Subcutaneous abdominal adipose tissue (tissue), 5 donors: ENCODE results near the gene METTL15.
"Not testable (repeated sequence)": the region's sequence is repeated elsewhere in the genome, so short reads cannot be mapped to it uniquely, and the experiment has no call there.

Experiments used
- H3K27ac ChIP-seq: one replicate; pipeline ENCODE4 v1.7.0; 2013; ENCODE audit warnings: low read depth, mild to moderate bottlenecking, inconsistent platforms, low read length, moderate library complexity
- H3K27me3 ChIP-seq, 5 donors: one replicate each; pipeline ENCODE4 v1.7.0; 2013; ENCODE audit warnings: low read length in 5 of 5, inconsistent platforms in 1 of 5; ENCODE audit not compliant: control insufficient read depth in 5 of 5, insufficient read depth in 4 of 5
- H3K36me3 ChIP-seq, 5 donors: one replicate each; pipeline ENCODE4 v1.7.0; 2013; ENCODE audit warnings: low read length in 5 of 5; ENCODE audit not compliant: control insufficient read depth in 5 of 5, insufficient read depth in 5 of 5
- H3K4me1 ChIP-seq, 5 donors: one replicate each; pipeline ENCODE4 v1.7.0; 2013; ENCODE audit warnings: low read length in 5 of 5, mild to moderate bottlenecking in 3 of 5, moderate library complexity in 1 of 5; ENCODE audit not compliant: control insufficient read depth in 5 of 5, insufficient read depth in 5 of 5
- H3K4me3 ChIP-seq, 5 donors: one replicate each; pipeline ENCODE4 v1.7.0; 2013; ENCODE audit warnings: low read length in 5 of 5, low read depth in 1 of 5
- H3K9ac ChIP-seq, 5 donors: one replicate each; pipeline ENCODE4 v1.7.0; 2013; ENCODE audit warnings: low read length in 5 of 5, mild to moderate bottlenecking in 4 of 5, moderate library complexity in 3 of 5
- H3K9me3 ChIP-seq, 5 donors: one replicate each; pipeline ENCODE4 v1.7.0; 2013; ENCODE audit warnings: low read length in 5 of 5; ENCODE audit not compliant: control insufficient read depth in 5 of 5
- donor health status: healthy.
- donor health status: healthy.
- donor health status: healthy.
- donor health status: healthy.
- donor health status: healthy.

METTL15 gene

GRCh38 chr11:28346209-28346608 is 238.0 kb downstream of the METTL15 start:
- H3K9me3 ChIP-seq: no peaks in the 10 kb centered on the region
- H3K36me3 ChIP-seq: no peaks in the 10 kb centered on the region
- no peak overlapping the region for H3K4me3 ChIP-seq
- H3K27ac ChIP-seq: no peak overlapping the region
- no peaks in the 10 kb centered on the region for H3K27me3 ChIP-seq
- H3K9ac ChIP-seq: no peak overlapping the region
- H3K4me1 ChIP-seq: no peaks in the 10 kb centered on the region

GRCh38 chr11:28346721-28347120 is 238.5 kb downstream of the METTL15 start:
- no peak overlapping the region for H3K9ac ChIP-seq
- H3K4me1 ChIP-seq: no peaks in the 10 kb centered on the region
- H3K36me3 ChIP-seq: no peaks in the 10 kb centered on the region

GRCh38 chr11:28347371-28347770 is 239.2 kb downstream of the METTL15 start:
- Histone ChIP-seq H3K27ac (no peak overlapping the region), H3K9ac (no peak overlapping the region), H3K4me3 (no peak overlapping the region), H3K9me3 (no peaks in the 10 kb centered on the region), H3K36me3 (peaks cover 0 to 4% (median 0%) of the 10 kb centered on the region in 5 donors), H3K27me3 (no peaks in the 10 kb centered on the region), H3K4me1 (no peaks in the 10 kb centered on the region)

More at GRCh38 chr11:28346721-28347120, 238.5 kb downstream of the METTL15 start:
- no peak overlapping the region for H3K27ac ChIP-seq
- no peaks in the 10 kb centered on the region for H3K9me3 ChIP-seq
- no peak overlapping the region for H3K4me3 ChIP-seq
- no peaks in the 10 kb centered on the region for H3K27me3 ChIP-seq

GRCh38 chr11:28350216-28350615 is 242.0 kb downstream of the METTL15 start:
- Histone ChIP-seq H3K4me3 (no peak overlapping the region), H3K4me1 (no peaks in the 10 kb centered on the region), H3K36me3 (peaks cover 0 to 4% (median 0%) of the 10 kb centered on the region in 5 donors), H3K9ac (no peak overlapping the region), H3K27ac (no peak overlapping the region), H3K9me3 (no peaks in the 10 kb centered on the region), H3K27me3 (no peaks in the 10 kb centered on the region)

- Histone ChIP-seq H3K27ac (no peak overlapping the region), H3K9ac (no peak overlapping the region), H3K27me3 (no peaks in the 10 kb centered on the region), H3K36me3 (peaks cover 0 to 9% (median 0%) of the 10 kb centered on the region in 5 donors), H3K9me3 (no peaks in the 10 kb centered on the region), H3K4me3 (no peak overlapping the region), H3K4me1 (no peaks in the 10 kb centered on the region)
Measured at GRCh38 chr11:28353991-28354390, 245.8 kb downstream of the METTL15 start.

- no peak overlapping the region for H3K9ac ChIP-seq
- no peak overlapping the region for H3K4me3 ChIP-seq
- H3K27ac ChIP-seq: no peak overlapping the region
- peaks cover 0 to 29% (median 20%) of the 10 kb centered on the region in 5 donors for H3K9me3 ChIP-seq
- H3K36me3 ChIP-seq: peaks cover 0 to 17% (median 5%) of the 10 kb centered on the region in 5 donors
- H3K4me1 ChIP-seq: no peaks in the 10 kb centered on the region
- H3K27me3 ChIP-seq: no peaks in the 10 kb centered on the region
Measured at GRCh38 chr11:28366549-28367346, 258.6 kb downstream of the METTL15 start.

GRCh38 chr11:28378095-28378494 is 269.9 kb downstream of the METTL15 start:
- not testable (repeated sequence) for H3K4me1 ChIP-seq, H3K36me3 ChIP-seq, H3K9me3 ChIP-seq, H3K9ac ChIP-seq, H3K4me3 ChIP-seq, H3K27me3 ChIP-seq, H3K27ac ChIP-seq
